Tibial nerve (tissue), 4 donors: ENCODE measurements around the gene GBGT1. TPM values are rescaled to one million over a fixed set of nuclear protein-coding genes. Genes with fewer than 3 reads are reported as not detected.

Experiments
- DNase-seq, 2 donors: peaks; one replicate each; pipeline ENCODE4 v3.0.0-alpha.2; 2019; ENCODE audit warnings: low spot score in 2 of 2
- H3K27ac ChIP-seq, 4 donors: fragments of 200-600 bp; sonication (generic) in 3 of 4; one replicate each; pipeline ENCODE4 v1.5.1; 2017 to 2019; ENCODE audit warnings: mild to moderate bottlenecking in 1 of 4
- H3K27me3 ChIP-seq, 2 donors: fragments of 200-600 bp; sonication (generic) in 1 of 2; one replicate each; pipeline versions ENCODE4 v1.5.1 to v1.6.0; 2017 to 2019
- H3K36me3 ChIP-seq, 3 donors: fragments of 200-600 bp; sonication (generic); one replicate each; pipeline ENCODE4 v1.5.1; 2018 to 2019
- H3K4me1 ChIP-seq, 4 donors: fragments of 200-600 bp; sonication (generic) in 3 of 4; one replicate each; pipeline ENCODE4 v1.5.1; 2017 to 2019
- H3K4me3 ChIP-seq, 4 donors: fragments of 200-600 bp; sonication (generic) in 3 of 4; one replicate each; pipeline ENCODE4 v1.5.1; 2017 to 2019; ENCODE audit warnings: mild to moderate bottlenecking in 1 of 4, moderate library complexity in 1 of 4
- H3K9me3 ChIP-seq, 4 donors: fragments of 200-600 bp; sonication (generic) in 3 of 4; one replicate each; pipeline ENCODE4 v1.5.1; 2017 to 2019
- EP300 ChIP-seq, 2 donors: sonication (generic); formaldehyde crosslinking; IDR thresholded peaks; one replicate each; pipeline ENCODE4 v1.6.1; 2017; ENCODE audit warnings: antibody characterized with exemption in 2 of 2, mild to moderate bottlenecking in 1 of 2
- POLR2A ChIP-seq, 2 donors: fragments of 450-650 bp; IDR thresholded peaks; one replicate each; pipeline ENCODE4 v1.6.1; 2017; ENCODE audit warnings: antibody characterized with exemption in 2 of 2, mild to moderate bottlenecking in 2 of 2, moderate library complexity in 2 of 2
- WGBS, 2 donors: methylation state at CpG; one replicate each; pipeline ENCODE4 v1.1.5; 2018; 5-methylcytosine and 5-hydroxymethylcytosine counted together
- total RNA-seq, 4 donors: library from RNA; depleted of rRNA; stranded (reverse); fragments of >200 nt; gene quantifications; one replicate each; pipeline ENCODE4 v1.1.0, GENCODE V29; 2016
- TF ChIP-seq, protein P1 (sequence below), 5 experiments: fragments of 200-600 bp in 3 of 5; fragments of 450-650 bp in 2 of 5; sonication (generic) in 3 of 5; IDR thresholded peaks; one replicate each; pipeline ENCODE4 v1.5.1; 2016 to 2019; ENCODE audit warnings: antibody characterized with exemption in 5 of 5, mild to moderate bottlenecking in 3 of 5, moderate library complexity in 2 of 5

Gene GBGT1
- total RNA-seq, 4 donors from 2014 or later, result 15.3 to 63.3 (median 36.8) TPM

- TF ChIP-seq, protein P1, sequence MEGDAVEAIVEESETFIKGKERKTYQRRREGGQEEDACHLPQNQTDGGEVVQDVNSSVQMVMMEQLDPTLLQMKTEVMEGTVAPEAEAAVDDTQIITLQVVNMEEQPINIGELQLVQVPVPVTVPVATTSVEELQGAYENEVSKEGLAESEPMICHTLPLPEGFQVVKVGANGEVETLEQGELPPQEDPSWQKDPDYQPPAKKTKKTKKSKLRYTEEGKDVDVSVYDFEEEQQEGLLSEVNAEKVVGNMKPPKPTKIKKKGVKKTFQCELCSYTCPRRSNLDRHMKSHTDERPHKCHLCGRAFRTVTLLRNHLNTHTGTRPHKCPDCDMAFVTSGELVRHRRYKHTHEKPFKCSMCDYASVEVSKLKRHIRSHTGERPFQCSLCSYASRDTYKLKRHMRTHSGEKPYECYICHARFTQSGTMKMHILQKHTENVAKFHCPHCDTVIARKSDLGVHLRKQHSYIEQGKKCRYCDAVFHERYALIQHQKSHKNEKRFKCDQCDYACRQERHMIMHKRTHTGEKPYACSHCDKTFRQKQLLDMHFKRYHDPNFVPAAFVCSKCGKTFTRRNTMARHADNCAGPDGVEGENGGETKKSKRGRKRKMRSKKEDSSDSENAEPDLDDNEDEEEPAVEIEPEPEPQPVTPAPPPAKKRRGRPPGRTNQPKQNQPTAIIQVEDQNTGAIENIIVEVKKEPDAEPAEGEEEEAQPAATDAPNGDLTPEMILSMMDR (IDR thresholded peaks at IDR 0.05), result no peak
- TF ChIP-seq EP300 (IDR thresholded peaks at IDR 0.05) (no peak), POLR2A (IDR thresholded peaks at IDR 0.05) (no peak)
- Histone ChIP-seq H3K9me3 (no peaks in the 10 kb centered on the region), H3K27ac (peak overlapping the region; percentile 76 to 96 (median 90)), H3K4me1 (peaks cover 0 to 93% (median 82%) of the 10 kb centered on the region in 4 donors), H3K36me3 (no peaks in the 10 kb centered on the region), H3K27me3 (no peaks in the 10 kb centered on the region), H3K4me3 (no peak overlapping the region)
- DNase-seq, result no peak
- 19 to 43% methylated on average over 8 of the region's 8 CpGs for WGBS, 2 donors
Measured at GRCh38 chr9:133135146-133135745, 28.5 kb downstream of the GBGT1 start.

DNA sequence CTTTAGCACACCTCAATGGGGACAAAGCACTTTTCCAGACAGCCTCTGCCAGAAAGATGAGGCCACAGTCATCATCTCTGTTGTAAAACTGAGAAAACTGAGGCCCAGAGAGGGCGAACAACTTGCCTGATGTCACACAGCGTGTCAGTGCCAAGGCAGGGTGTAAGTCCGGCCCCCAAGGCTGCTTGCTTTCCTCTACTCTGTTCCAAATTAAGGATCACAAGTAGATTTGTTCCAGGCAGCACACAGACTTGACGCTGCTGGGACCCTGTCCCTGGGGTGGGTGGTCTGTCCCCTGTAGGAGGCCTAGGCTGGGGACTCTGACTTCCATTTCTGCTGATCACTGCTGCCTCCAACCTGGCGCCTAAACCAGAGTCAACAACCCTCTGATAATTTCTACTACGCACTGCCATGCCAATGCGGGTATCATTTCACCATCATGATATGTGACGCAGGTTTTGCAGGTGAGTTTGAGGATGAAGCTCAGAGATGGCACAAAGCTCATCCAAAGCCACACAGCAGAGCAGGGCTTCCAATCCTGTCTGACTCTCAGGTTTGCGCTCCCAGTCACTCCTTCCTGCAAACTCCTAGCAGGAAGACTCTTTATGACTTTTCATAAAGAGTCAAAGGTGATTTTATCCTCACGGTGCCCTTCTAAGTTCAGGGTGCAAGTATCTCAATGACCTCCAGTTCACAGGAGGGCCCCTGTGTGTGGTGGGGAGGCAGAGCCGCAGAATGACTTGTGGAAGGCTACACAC lies 29.1 kb downstream of the GBGT1 start:
- Histone ChIP-seq H3K4me3 (no peak overlapping the region), H3K27me3 (no peaks in the 10 kb centered on the region), H3K4me1 (peaks cover 0 to 86% (median 78%) of the 10 kb centered on the region in 4 donors), H3K36me3 (no peaks in the 10 kb centered on the region), H3K9me3 (no peaks in the 10 kb centered on the region), H3K27ac (peak overlapping the region; percentile 76 to 96 (median 90))
- 78 to 83% methylated on average over 11 of the region's 11 CpGs for whole genome bisulfite sequencing, 2 donors
- DNase-seq, result no peak
- TF ChIP-seq POLR2A (IDR thresholded peaks at IDR 0.05) (no peak), EP300 (IDR thresholded peaks at IDR 0.05) (no peak)
- TF ChIP-seq, protein P1 (IDR thresholded peaks at IDR 0.05), result no peak

GRCh38 chr9:133133681-133134387 lies 29.9 kb downstream of the GBGT1 start:
- peak; percentile 68 to 87 for TF ChIP-seq EP300 (IDR thresholded peaks at IDR 0.05)
- TF ChIP-seq, protein P1 (IDR thresholded peaks at IDR 0.05), result no peak
- TF ChIP-seq POLR2A (IDR thresholded peaks at IDR 0.05), result peak; percentile 9 to 28
- DNase-seq, result peak; percentile 62 to 73
- Histone ChIP-seq H3K9me3 (no peaks in the 10 kb centered on the region), H3K36me3 (no peaks in the 10 kb centered on the region), H3K27me3 (no peaks in the 10 kb centered on the region), H3K4me3 (no peak overlapping the region), H3K4me1 (peaks cover 0 to 78% (median 71%) of the 10 kb centered on the region in 4 donors), H3K27ac (peak overlapping the region; percentile 76 to 96 (median 90))
- 40 to 65% methylated on average over 8 to 18 of the region's 21 CpGs for WGBS, 2 donors

DNA sequence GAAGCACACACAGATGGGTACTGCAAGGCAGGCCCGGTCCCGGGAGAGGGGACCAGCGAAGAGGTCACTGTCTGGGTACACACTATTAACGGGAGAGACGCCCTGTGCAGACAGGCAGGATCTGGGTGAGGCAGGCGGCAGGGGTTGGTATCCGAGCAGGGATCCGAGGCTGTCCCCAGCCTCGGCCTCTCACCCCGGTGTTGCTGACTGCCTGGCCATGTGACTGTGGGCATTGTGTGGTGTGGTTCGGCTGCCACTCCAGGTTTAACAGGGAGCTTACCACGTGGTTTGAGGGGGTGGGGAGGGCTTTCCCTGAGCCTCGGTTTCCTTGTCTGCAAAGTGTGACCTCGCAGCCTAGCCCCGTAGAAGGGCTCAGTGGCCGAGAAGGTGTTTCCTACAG lies 31.5 kb downstream of the GBGT1 start:
- peaks cover 0 to 71% (median 60%) of the 10 kb centered on the region in 4 donors for H3K4me1 ChIP-seq
- 69 to 77% methylated on average over 15 to 16 of the region's 16 CpGs for WGBS, 2 donors
- no peak for TF ChIP-seq POLR2A (IDR thresholded peaks at IDR 0.05)
- no peak for TF ChIP-seq EP300 (IDR thresholded peaks at IDR 0.05)
- TF ChIP-seq, protein P1 (IDR thresholded peaks at IDR 0.05), result no peak
- H3K9me3 ChIP-seq, result no peaks in the 10 kb centered on the region
- H3K27me3 ChIP-seq, result no peaks in the 10 kb centered on the region
- no peaks in the 10 kb centered on the region for H3K36me3 ChIP-seq
- H3K4me3 ChIP-seq, result no peak overlapping the region
- no peak for DNase-seq
- H3K27ac ChIP-seq, result peak overlapping the region in 3 of 4 donors; percentile 85 to 96 (median 95)
